Stimulated activated naive CD8-positive, alpha-beta T cell treated with anti-CD3 and anti-CD28 coated beads, Interleukin-15, amount 100 ng/mL, for 72 hours (primary cell): ENCODE results near the gene CNN1.
A peak's percentile ranks its signal among the peaks of the same experiment; 100 is the strongest.

Source experiments
- ATAC-seq: fragments of 150-1000 bp; cut with Tn5 transposase; 2 replicates; pipeline ENCODE4 v1.10.0; 2021; ENCODE audit warnings: mild to moderate bottlenecking, moderate library complexity
- DNase-seq, 2 donors: peaks; one replicate each; pipeline ENCODE4 v3.0.0; 2021 to 2022
- H3K27ac Mint-ChIP-seq, 2 donors: one replicate each; pipeline ENCODE4 v1.8.0; 2022; ENCODE audit warnings: mild to moderate bottlenecking in 2 of 2, mixed read lengths in 2 of 2, moderate library complexity in 2 of 2
- H3K27me3 Mint-ChIP-seq: one replicate; pipeline ENCODE4 v1.8.0; 2022; ENCODE audit warnings: mixed read lengths
- H3K4me1 Mint-ChIP-seq: one replicate; pipeline ENCODE4 v1.8.0; 2022; ENCODE audit warnings: mild to moderate bottlenecking, mixed read lengths
- H3K4me3 Mint-ChIP-seq, 2 donors: one replicate each; pipeline ENCODE4 v1.8.0; 2022; ENCODE audit warnings: mild to moderate bottlenecking in 2 of 2, mixed read lengths in 2 of 2, moderate library complexity in 1 of 2
- H3K9me3 Mint-ChIP-seq, 2 donors: one replicate each; pipeline ENCODE4 v1.8.0; 2022; ENCODE audit warnings: mixed read lengths in 2 of 2

The CNN1 gene

GRCh38 chr19:11574689-11575088 lies 36.0 kb downstream of the CNN1 start:
- ATAC-seq: peak; percentile 95
- Mint-ChIP-seq H3K9me3 (no peaks in the 10 kb centered on the region), H3K4me1 (peaks cover 45% of the 10 kb centered on the region), H3K4me3 (peak overlapping the region; percentile 15 to 21), H3K27me3 (no peaks in the 10 kb centered on the region), H3K27ac (no peak overlapping the region)
- DNase-seq: peak in 1 of 2 donors; percentile 61

- ATAC-seq (no peak), DNase-seq (no peak)
- Mint-ChIP-seq H3K27me3 (no peaks in the 10 kb centered on the region), H3K4me1 (peaks cover 60% of the 10 kb centered on the region), H3K27ac (no peak overlapping the region), H3K4me3 (no peak overlapping the region), H3K9me3 (no peaks in the 10 kb centered on the region)
Observed at GRCh38 chr19:11576227-11576626, 37.6 kb downstream of the CNN1 start.

- Mint-ChIP-seq H3K27me3 (no peaks in the 10 kb centered on the region), H3K4me3 (peak within 1 kb of the TSS; percentile 71 to 81), H3K27ac (peak within 1 kb of the TSS; percentile 13 to 44), H3K4me1 (peaks cover 73% of the 10 kb centered on the region), H3K9me3 (no peaks in the 10 kb centered on the region)
- ATAC-seq: no peak
- DNase-seq: no peak
Observed at GRCh38 chr19:11577451-11578257, 39.0 kb downstream of the CNN1 start, which contains the start of gene ACP5. Gene ACP5, minus strand, starts transcription at chr19:11577645. Its CDS starts 328 bp downstream, at chr19:11577317.

GRCh38 chr19:11578258-11579142 lies 39.8 kb downstream of the CNN1 start:
- ATAC-seq: peak; percentile 54
- Mint-ChIP-seq H3K27me3 (no peaks in the 10 kb centered on the region), H3K4me3 (peak overlapping the region; percentile 81 to 85), H3K27ac (peak overlapping the region; percentile 13 to 44), H3K4me1 (peaks cover 76% of the 10 kb centered on the region), H3K9me3 (no peaks in the 10 kb centered on the region)
- no peak for DNase-seq

- no peaks in the 10 kb centered on the region for H3K9me3 Mint-ChIP-seq
- H3K27me3 Mint-ChIP-seq: no peaks in the 10 kb centered on the region
- H3K4me1 Mint-ChIP-seq: peaks cover 74% of the 10 kb centered on the region
- DNase-seq: no peak
- H3K27ac Mint-ChIP-seq: no peak overlapping the region
- H3K4me3 Mint-ChIP-seq: no peak overlapping the region
- no peak for ATAC-seq
Observed at GRCh38 chr19:11580116-11580515, 41.5 kb downstream of the CNN1 start.

GRCh38 chr19:11581740-11582139 lies 43.1 kb downstream of the CNN1 start:
- ATAC-seq (peak; percentile 89), DNase-seq (peak in 1 of 2 donors; percentile 67)
- H3K4me1 Mint-ChIP-seq: peaks cover 66% of the 10 kb centered on the region
- H3K9me3 Mint-ChIP-seq: no peaks in the 10 kb centered on the region
- peak overlapping the region; percentile 95 to 97 for H3K27ac Mint-ChIP-seq
- peak overlapping the region; percentile 74 to 81 for H3K4me3 Mint-ChIP-seq
- no peaks in the 10 kb centered on the region for H3K27me3 Mint-ChIP-seq

GRCh38 chr19:11586331-11586730 lies 47.7 kb downstream of the CNN1 start:
- no peak for ATAC-seq
- no peak overlapping the region for H3K27ac Mint-ChIP-seq
- no peak overlapping the region for H3K4me3 Mint-ChIP-seq
- DNase-seq: no peak
- peaks cover 34% of the 10 kb centered on the region for H3K4me1 Mint-ChIP-seq
- no peaks in the 10 kb centered on the region for H3K9me3 Mint-ChIP-seq
- H3K27me3 Mint-ChIP-seq: no peaks in the 10 kb centered on the region

GRCh38 chr19:11587302-11587974 lies 48.8 kb downstream of the CNN1 start:
- Mint-ChIP-seq H3K4me1 (peaks cover 23% of the 10 kb centered on the region), H3K27ac (peak overlapping the region in 1 of 2 donors; percentile 85)
- peak; percentile 78 to 84 for DNase-seq

GRCh38 chr19:11587975-11588631 lies 49.5 kb downstream of the CNN1 start:
- no peaks in the 10 kb centered on the region for H3K9me3 Mint-ChIP-seq
- ATAC-seq (peak; percentile 40), DNase-seq (no peak)
- no peak overlapping the region for H3K4me3 Mint-ChIP-seq
- peaks cover 22% of the 10 kb centered on the region for H3K4me1 Mint-ChIP-seq
- H3K27ac Mint-ChIP-seq: no peak overlapping the region
- H3K27me3 Mint-ChIP-seq: no peaks in the 10 kb centered on the region

More at GRCh38 chr19:11587302-11587974, 48.8 kb downstream of the CNN1 start:
- peak; percentile 91 for ATAC-seq
- Mint-ChIP-seq H3K27me3 (no peaks in the 10 kb centered on the region), H3K9me3 (no peaks in the 10 kb centered on the region), H3K4me3 (no peak overlapping the region)

- DNase-seq (no peak), ATAC-seq (no peak)
- H3K4me1 Mint-ChIP-seq: peaks cover 29% of the 10 kb centered on the region
- H3K27me3 Mint-ChIP-seq: no peaks in the 10 kb centered on the region
- H3K4me3 Mint-ChIP-seq: no peak overlapping the region
- no peaks in the 10 kb centered on the region for H3K9me3 Mint-ChIP-seq
- no peak overlapping the region for H3K27ac Mint-ChIP-seq
Observed at GRCh38 chr19:11594084-11594483, 55.4 kb downstream of the CNN1 start.

- Mint-ChIP-seq H3K9me3 (no peaks in the 10 kb centered on the region), H3K27ac (no peak overlapping the region), H3K27me3 (no peaks in the 10 kb centered on the region), H3K4me3 (peak overlapping the region in 1 of 2 donors; percentile 89), H3K4me1 (peaks cover 46% of the 10 kb centered on the region)
- no peak for DNase-seq
- ATAC-seq: no peak
Observed at GRCh38 chr19:11596156-11596555, 57.5 kb downstream of the CNN1 start.

- no peaks in the 10 kb centered on the region for H3K9me3 Mint-ChIP-seq
- no peaks in the 10 kb centered on the region for H3K27me3 Mint-ChIP-seq
- H3K4me3 Mint-ChIP-seq: peak within 1 kb of the TSS; percentile 89 to 98
- H3K4me1 Mint-ChIP-seq: peaks cover 46% of the 10 kb centered on the region
- H3K27ac Mint-ChIP-seq: peak within 1 kb of the TSS; percentile 95
- DNase-seq (peak; percentile 95 to 98), ATAC-seq (peak; percentile 100)
Observed at GRCh38 chr19:11597202-11598102, 58.8 kb downstream of the CNN1 start, which contains the start of gene ZNF627. Gene ZNF627, plus strand, starts transcription at chr19:11597483. Its CDS starts 145 bp downstream, at chr19:11597628.

GRCh38 chr19:11598103-11598483 lies 59.4 kb downstream of the CNN1 start:
- peaks cover 0 to 5% of the 10 kb centered on the region in 2 donors for H3K9me3 Mint-ChIP-seq
- H3K4me1 Mint-ChIP-seq: peaks cover 46% of the 10 kb centered on the region
- no peak for DNase-seq
- no peak for ATAC-seq
- H3K4me3 Mint-ChIP-seq: peak overlapping the region; percentile 89 to 98
- peak overlapping the region in 1 of 2 donors; percentile 29 for H3K27ac Mint-ChIP-seq
- no peaks in the 10 kb centered on the region for H3K27me3 Mint-ChIP-seq

GRCh38 chr19:11598746-11599145 lies 60.1 kb downstream of the CNN1 start:
- H3K4me3 Mint-ChIP-seq: peak overlapping the region; percentile 48 to 72
- H3K9me3 Mint-ChIP-seq: peaks cover 0 to 7% of the 10 kb centered on the region in 2 donors
- H3K27ac Mint-ChIP-seq: no peak overlapping the region
- no peaks in the 10 kb centered on the region for H3K27me3 Mint-ChIP-seq
- ATAC-seq (no peak), DNase-seq (no peak)
- peaks cover 46% of the 10 kb centered on the region for H3K4me1 Mint-ChIP-seq
